Measurements from ENCODE around the gene PARM1.

PARM1 gene

GRCh38 chr4:75099321-75099720 lies 166.4 kb downstream of the PARM1 start:
- no peak for DNase-seq
